ENCODE results near the gene ATG10.
A peak's percentile ranks its signal among the peaks of the same experiment; 100 is the strongest.
"Not testable (repeated sequence)": the region's sequence is repeated elsewhere in the genome, so short reads cannot be mapped to it uniquely, and the experiment has no call there.

The ATG10 gene

DNA sequence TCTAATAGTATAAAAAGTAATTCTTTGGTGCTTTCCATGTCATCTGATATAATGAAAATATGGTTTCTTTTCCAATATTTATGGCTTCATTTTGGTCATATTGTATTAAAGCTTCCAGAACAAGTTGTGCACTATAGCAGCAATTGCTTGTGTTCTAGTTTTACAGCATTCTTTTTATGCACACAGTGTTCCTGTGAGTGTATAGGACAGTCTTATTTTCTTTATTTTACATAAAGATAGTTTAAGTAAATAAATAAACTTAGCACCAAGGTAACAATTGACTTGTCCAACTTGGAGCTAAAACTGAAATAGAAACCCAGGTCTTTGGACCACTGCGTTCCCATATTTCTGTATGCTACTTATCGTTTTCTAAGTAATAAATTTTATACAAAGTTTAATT is 38.9 kb downstream of the ATG10 start:
- no peak overlapping the region for H3K27ac ChIP-seq
- no peaks in the 10 kb centered on the region for H3K9me3 ChIP-seq
- no peaks in the 10 kb centered on the region for H3K36me3 ChIP-seq
- intact Hi-C loops (cut with DNase I; ENCODE audit: low total_unique reads), result no loop called here
- no peak for DNase-seq
- TF ChIP-seq, protein P1, sequence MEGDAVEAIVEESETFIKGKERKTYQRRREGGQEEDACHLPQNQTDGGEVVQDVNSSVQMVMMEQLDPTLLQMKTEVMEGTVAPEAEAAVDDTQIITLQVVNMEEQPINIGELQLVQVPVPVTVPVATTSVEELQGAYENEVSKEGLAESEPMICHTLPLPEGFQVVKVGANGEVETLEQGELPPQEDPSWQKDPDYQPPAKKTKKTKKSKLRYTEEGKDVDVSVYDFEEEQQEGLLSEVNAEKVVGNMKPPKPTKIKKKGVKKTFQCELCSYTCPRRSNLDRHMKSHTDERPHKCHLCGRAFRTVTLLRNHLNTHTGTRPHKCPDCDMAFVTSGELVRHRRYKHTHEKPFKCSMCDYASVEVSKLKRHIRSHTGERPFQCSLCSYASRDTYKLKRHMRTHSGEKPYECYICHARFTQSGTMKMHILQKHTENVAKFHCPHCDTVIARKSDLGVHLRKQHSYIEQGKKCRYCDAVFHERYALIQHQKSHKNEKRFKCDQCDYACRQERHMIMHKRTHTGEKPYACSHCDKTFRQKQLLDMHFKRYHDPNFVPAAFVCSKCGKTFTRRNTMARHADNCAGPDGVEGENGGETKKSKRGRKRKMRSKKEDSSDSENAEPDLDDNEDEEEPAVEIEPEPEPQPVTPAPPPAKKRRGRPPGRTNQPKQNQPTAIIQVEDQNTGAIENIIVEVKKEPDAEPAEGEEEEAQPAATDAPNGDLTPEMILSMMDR (IDR thresholded peaks at IDR 0.05), result no peak
- H3K4me1 ChIP-seq, result peaks cover 0 to 8% (median 2%) of the 10 kb centered on the region in 4 donors
- H3K27me3 ChIP-seq, result no peaks in the 10 kb centered on the region
- no peak overlapping the region for H3K4me3 ChIP-seq

DNA sequence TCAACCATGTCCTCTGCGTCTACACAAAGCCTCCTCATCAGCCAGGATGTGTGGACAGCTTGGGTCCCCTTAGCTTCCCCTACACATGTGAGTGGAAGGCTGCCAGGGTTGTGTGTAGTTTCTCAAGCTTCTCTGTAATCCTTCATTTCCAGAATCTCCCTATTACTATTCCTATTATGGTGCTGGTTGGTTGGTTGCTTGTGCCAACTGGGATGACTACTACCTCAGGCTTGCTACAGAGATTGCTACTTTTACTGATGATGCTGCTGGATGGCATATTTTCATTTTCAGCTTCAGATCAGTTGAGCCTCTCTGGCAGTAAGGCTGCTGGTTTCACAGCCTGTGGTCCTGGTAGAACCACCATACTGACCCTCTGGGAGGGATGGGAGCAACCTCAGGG is 39.9 kb downstream of the ATG10 start:
- Histone ChIP-seq H3K4me1 (peaks cover 0 to 8% (median 2%) of the 10 kb centered on the region in 4 donors), H3K27me3 (no peaks in the 10 kb centered on the region), H3K4me3 (no peak overlapping the region), H3K9me3 (peaks cover 0 to 6% (median 0%) of the 10 kb centered on the region in 3 donors), H3K27ac (peak overlapping the region in 1 of 2 donors; percentile 46), H3K36me3 (no peaks in the 10 kb centered on the region)
- TF ChIP-seq, protein P1 (IDR thresholded peaks at IDR 0.05), result no peak
- DNase-seq, result no peak
- intact Hi-C loops (cut with DNase I; ENCODE audit: low total_unique reads), result no loop called here

DNA sequence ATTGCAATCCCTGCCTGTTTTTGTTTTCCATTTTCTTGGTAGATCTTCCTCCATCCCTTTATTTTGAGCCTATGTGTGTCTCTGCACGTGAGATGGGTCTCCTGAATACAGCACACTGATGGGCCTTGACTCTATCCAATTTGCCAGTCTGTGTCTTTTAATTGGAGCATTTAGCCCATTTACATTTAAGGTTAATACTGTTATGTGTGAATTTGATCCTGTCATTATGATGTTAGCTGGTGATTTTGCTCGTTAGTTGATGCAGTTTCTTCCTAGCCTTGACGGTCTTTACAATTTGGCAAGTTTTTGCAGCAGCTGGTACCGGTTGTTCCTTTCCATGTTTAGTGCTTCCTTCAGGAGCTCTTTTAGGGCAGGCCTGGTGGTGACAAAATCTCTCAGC is 42.8 kb downstream of the ATG10 start:
- H3K4me1 ChIP-seq; intact Hi-C loops (cut with DNase I; ENCODE audit: low total_unique reads); H3K27me3 ChIP-seq; H3K27ac ChIP-seq; H3K4me3 ChIP-seq; H3K9me3 ChIP-seq; H3K36me3 ChIP-seq; DNase-seq: not testable (repeated sequence)

DNA sequence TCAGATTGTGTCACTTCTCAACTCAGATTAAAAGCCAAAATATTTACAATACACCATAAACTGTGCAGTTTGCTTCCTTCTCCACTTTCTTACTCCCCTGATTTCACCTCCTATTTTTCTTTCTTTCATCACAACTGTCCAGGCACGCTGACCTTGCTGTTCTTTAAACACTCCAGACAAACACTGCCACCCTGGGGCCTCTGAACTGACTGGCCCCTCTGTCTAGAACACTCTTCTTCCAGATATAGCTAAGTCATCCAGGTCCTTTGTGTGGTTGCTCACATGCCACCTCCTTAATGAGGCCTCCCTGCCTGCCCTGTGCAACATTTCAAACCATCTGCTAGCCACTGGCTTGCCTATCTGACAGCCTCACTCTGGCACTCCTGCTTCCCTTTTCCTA is 46.6 kb downstream of the ATG10 start:
- intact Hi-C loops (cut with DNase I; ENCODE audit: low total_unique reads), result no loop called here
- no peaks in the 10 kb centered on the region for H3K36me3 ChIP-seq
- no peaks in the 10 kb centered on the region for H3K4me1 ChIP-seq
- no peaks in the 10 kb centered on the region for H3K27me3 ChIP-seq
- H3K9me3 ChIP-seq, result peaks cover 0 to 6% (median 0%) of the 10 kb centered on the region in 3 donors
- no peak for DNase-seq
- H3K27ac ChIP-seq, result no peak overlapping the region
- H3K4me3 ChIP-seq, result no peak overlapping the region
- TF ChIP-seq, protein P1 (IDR thresholded peaks at IDR 0.05), result no peak

GRCh38 chr5:82019342-82020138 is 47.7 kb downstream of the ATG10 start:
- TF ChIP-seq, protein P1 (IDR thresholded peaks at IDR 0.05), result no peak
- no peak for DNase-seq
- H3K9me3 ChIP-seq, result peaks cover 0 to 6% (median 0%) of the 10 kb centered on the region in 3 donors
- H3K27me3 ChIP-seq, result no peaks in the 10 kb centered on the region
- H3K4me1 ChIP-seq, result no peaks in the 10 kb centered on the region
- H3K4me3 ChIP-seq, result no peak overlapping the region
- no peaks in the 10 kb centered on the region for H3K36me3 ChIP-seq
- intact Hi-C loops (cut with DNase I; ENCODE audit: low total_unique reads), result no loop called here
- no peak overlapping the region for H3K27ac ChIP-seq

DNA sequence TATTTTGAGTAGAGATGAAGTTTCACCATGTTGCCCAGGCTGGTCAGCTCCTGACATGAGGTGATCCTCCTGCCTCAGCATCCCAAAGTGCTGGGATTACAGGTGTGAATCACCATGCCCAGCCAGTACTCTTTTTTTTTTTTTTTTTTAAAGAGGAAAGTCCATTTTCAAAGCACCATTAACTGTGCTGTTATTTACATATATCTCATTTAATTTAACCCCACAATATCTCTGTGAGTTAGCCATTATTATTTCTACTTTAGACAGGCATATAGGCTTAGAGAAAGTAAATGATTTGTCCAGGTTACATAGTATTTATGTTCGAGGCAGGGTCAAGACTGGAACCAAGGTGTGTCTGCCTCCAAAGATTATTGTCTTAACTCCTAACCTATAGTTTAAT is 50.7 kb downstream of the ATG10 start:
- Histone ChIP-seq H3K4me3 (no peak overlapping the region), H3K27ac (no peak overlapping the region), H3K4me1 (peaks cover 0 to under 1% (median 0%) of the 10 kb centered on the region in 4 donors), H3K27me3 (no peaks in the 10 kb centered on the region), H3K9me3 (no peaks in the 10 kb centered on the region), H3K36me3 (no peaks in the 10 kb centered on the region)
- TF ChIP-seq, protein P1 (IDR thresholded peaks at IDR 0.05), result no peak
- intact Hi-C loops (cut with DNase I; ENCODE audit: low total_unique reads), result no loop called here
- DNase-seq, result no peak

Data from tibial artery (tissue), 4 donors.